Upper lobe of left lung (tissue), 6 donors: ENCODE results near the gene RIGI. TPM values are rescaled to one million over a fixed set of nuclear protein-coding genes. Genes with fewer than 3 reads are reported as not detected.

Experiments used
- ATAC-seq, 2 donors: fragments of 200-7000 bp; cut with Tn5 transposase; one replicate each; pipeline ENCODE4 v1.9.1; 2022; ENCODE audit warnings: mild to moderate bottlenecking in 2 of 2, moderate library complexity in 2 of 2; ENCODE audit not compliant: low FRiP score in 2 of 2
- DNase-seq, 2 donors: peaks; one replicate each; pipeline ENCODE4 v3.0.0-alpha.2; 2019 to 2020
- H3K27ac ChIP-seq, 4 donors: fragments of 200-600 bp; sonication (generic); one replicate each; pipeline ENCODE4 v1.5.1; 2016 to 2019
- H3K27me3 ChIP-seq, 4 donors: fragments of 200-600 bp; sonication (generic); one replicate each; pipeline ENCODE4 v1.5.1; 2017 to 2019
- H3K36me3 ChIP-seq, 4 donors: fragments of 200-600 bp; sonication (generic); one replicate each; pipeline ENCODE4 v1.5.1; 2016 to 2019
- H3K4me1 ChIP-seq, 4 donors: fragments of 200-600 bp; sonication (generic); one replicate each; pipeline ENCODE4 v1.5.1; 2018 to 2019
- H3K4me3 ChIP-seq, 4 donors: fragments of 200-600 bp; sonication (generic); one replicate each; pipeline ENCODE4 v1.5.1; 2017 to 2019; ENCODE audit warnings: mild to moderate bottlenecking in 2 of 4, moderate library complexity in 1 of 4
- H3K9me3 ChIP-seq, 4 donors: fragments of 200-600 bp; sonication (generic); one replicate each; pipeline ENCODE4 v1.5.1; 2018 to 2019
- CTCF ChIP-seq, 6 experiments: fragments of 450-650 bp in 4 of 6; fragments of 200-600 bp in 2 of 6; sonication (generic) in 2 of 6; IDR thresholded peaks; one replicate each; pipeline ENCODE4 v1.5.1; 2016 to 2019; ENCODE audit warnings: antibody characterized with exemption in 6 of 6
- EP300 ChIP-seq, 4 donors: sonication (generic); formaldehyde crosslinking; IDR thresholded peaks; one replicate each; pipeline ENCODE4 v1.5.1; 2017; ENCODE audit warnings: antibody characterized with exemption in 4 of 4, control low read depth in 2 of 4
- POLR2A ChIP-seq, 4 donors: fragments of 450-650 bp; IDR thresholded peaks; one replicate each; pipeline ENCODE4 v1.5.1; 2016 to 2017; ENCODE audit warnings: antibody characterized with exemption in 4 of 4, mild to moderate bottlenecking in 2 of 4
- POLR2AphosphoS5 ChIP-seq, 2 donors: sonication (generic); formaldehyde crosslinking; IDR thresholded peaks; one replicate each; pipeline ENCODE4 v1.5.1; 2017; ENCODE audit warnings: antibody characterized with exemption in 2 of 2
- WGBS, 2 donors: methylation state at CpG; one replicate each; pipeline ENCODE4 v1.1.5; 2017 to 2018; 5-methylcytosine and 5-hydroxymethylcytosine counted together
- total RNA-seq, 6 donors: library from RNA; depleted of rRNA in 4 of 6; stranded (reverse); fragments of >200 nt in 4 of 6; gene quantifications; one replicate each; pipeline versions ENCODE4 v1.1.0 to v1.2.1, GENCODE V29; 2016 to 2021
- donor health status: DM: no; HTN: no; CAD: no; lungs with moderate emphysema.
- donor health status: DM: no; HTN: yes; CAD: no; lungs with severe emphysema.

RIGI gene
- total RNA-seq, 6 donors from 2014 or later: 7.8 to 24.1 (median 15.3) TPM

- no peak for DNase-seq
- Histone ChIP-seq H3K4me3 (no peak overlapping the region), H3K36me3 (no peaks in the 10 kb centered on the region), H3K27me3 (no peaks in the 10 kb centered on the region), H3K27ac (no peak overlapping the region), H3K9me3 (no peaks in the 10 kb centered on the region), H3K4me1 (peaks cover 5 to 12% (median 9%) of the 10 kb centered on the region in 4 donors)
- WGBS, 2 donors: 81 to 83% methylated on average over 1 of the region's 1 CpG
- TF ChIP-seq EP300 (IDR thresholded peaks at IDR 0.05) (no peak), POLR2AphosphoS5 (IDR thresholded peaks at IDR 0.05) (no peak), CTCF (IDR thresholded peaks at IDR 0.05) (no peak), POLR2A (IDR thresholded peaks at IDR 0.05) (no peak)
- no peak for ATAC-seq
These were observed 17.3 kb downstream of the RIGI start for GRCh38 chr9:32508728-32509127.

GRCh38 chr9:32503008-32503407 is 23.0 kb downstream of the RIGI start:
- no peaks in the 10 kb centered on the region for H3K27me3 ChIP-seq
- DNase-seq (no peak), ATAC-seq (no peak)
- H3K9me3 ChIP-seq: no peaks in the 10 kb centered on the region
- H3K27ac ChIP-seq: no peak overlapping the region
- no peak overlapping the region for H3K4me3 ChIP-seq
- peaks cover 0 to 5% (median 0%) of the 10 kb centered on the region in 4 donors for H3K4me1 ChIP-seq
- H3K36me3 ChIP-seq: peaks cover 0 to 24% (median 7%) of the 10 kb centered on the region in 4 donors
- 91 to 97% methylated on average over 3 of the region's 3 CpGs for WGBS, 2 donors
- no peak for TF ChIP-seq EP300 (IDR thresholded peaks at IDR 0.05)
- TF ChIP-seq CTCF (IDR thresholded peaks at IDR 0.05): no peak
- no peak for TF ChIP-seq POLR2AphosphoS5 (IDR thresholded peaks at IDR 0.05)
- TF ChIP-seq POLR2A (IDR thresholded peaks at IDR 0.05): no peak

GRCh38 chr9:32502464-32502863 is 23.5 kb downstream of the RIGI start:
- peaks cover 0 to 28% (median 11%) of the 10 kb centered on the region in 4 donors for H3K36me3 ChIP-seq
- ATAC-seq: no peak
- TF ChIP-seq POLR2AphosphoS5 (IDR thresholded peaks at IDR 0.05): no peak
- TF ChIP-seq CTCF (IDR thresholded peaks at IDR 0.05): no peak
- TF ChIP-seq POLR2A (IDR thresholded peaks at IDR 0.05): no peak
- TF ChIP-seq EP300 (IDR thresholded peaks at IDR 0.05): no peak
- H3K27ac ChIP-seq: no peak overlapping the region
- 80 to 83% methylated on average over 4 of the region's 4 CpGs for WGBS, 2 donors
- no peaks in the 10 kb centered on the region for H3K9me3 ChIP-seq
- DNase-seq: no peak
- H3K4me1 ChIP-seq: peaks cover 0 to under 1% (median 0%) of the 10 kb centered on the region in 4 donors
- no peaks in the 10 kb centered on the region for H3K27me3 ChIP-seq
- no peak overlapping the region for H3K4me3 ChIP-seq

GRCh38 chr9:32501868-32502267 is 24.1 kb downstream of the RIGI start:
- no peak for DNase-seq
- no peak overlapping the region for H3K4me3 ChIP-seq
- no peaks in the 10 kb centered on the region for H3K27me3 ChIP-seq
- H3K27ac ChIP-seq: no peak overlapping the region
- no peaks in the 10 kb centered on the region for H3K9me3 ChIP-seq
- ATAC-seq: no peak
- WGBS, 2 donors: 93 to 98% methylated on average over 1 of the region's 1 CpG
- no peaks in the 10 kb centered on the region for H3K4me1 ChIP-seq
- peaks cover 0 to 32% (median 11%) of the 10 kb centered on the region in 4 donors for H3K36me3 ChIP-seq
- TF ChIP-seq EP300 (IDR thresholded peaks at IDR 0.05) (no peak), POLR2A (IDR thresholded peaks at IDR 0.05) (no peak), CTCF (IDR thresholded peaks at IDR 0.05) (no peak), POLR2AphosphoS5 (IDR thresholded peaks at IDR 0.05) (no peak)

- Histone ChIP-seq H3K36me3 (peaks cover 0 to 42% (median 11%) of the 10 kb centered on the region in 4 donors), H3K9me3 (no peaks in the 10 kb centered on the region), H3K4me1 (no peaks in the 10 kb centered on the region), H3K27me3 (no peaks in the 10 kb centered on the region), H3K27ac (no peak overlapping the region), H3K4me3 (no peak overlapping the region)
- 84 to 88% methylated on average over 2 of the region's 2 CpGs for WGBS, 2 donors
- TF ChIP-seq POLR2AphosphoS5 (IDR thresholded peaks at IDR 0.05): no peak
- TF ChIP-seq EP300 (IDR thresholded peaks at IDR 0.05): no peak
- no peak for TF ChIP-seq CTCF (IDR thresholded peaks at IDR 0.05)
- TF ChIP-seq POLR2A (IDR thresholded peaks at IDR 0.05): no peak
- no peak for DNase-seq
- no peak for ATAC-seq
These were observed 25.2 kb downstream of the RIGI start for GRCh38 chr9:32500768-32501167.
